ENCODE measurements around the gene LUC7L. TPM values are rescaled to one million over a fixed set of nuclear protein-coding genes. Genes with fewer than 3 reads are reported as not detected.

LUC7L gene
- total and polyA plus RNA-seq, 10 of the 15 experiments (the other 5 are each of a cell fraction or from before 2014, with no cell fraction given) = 2.3 to 59.6 (median 44.1) TPM

DNA sequence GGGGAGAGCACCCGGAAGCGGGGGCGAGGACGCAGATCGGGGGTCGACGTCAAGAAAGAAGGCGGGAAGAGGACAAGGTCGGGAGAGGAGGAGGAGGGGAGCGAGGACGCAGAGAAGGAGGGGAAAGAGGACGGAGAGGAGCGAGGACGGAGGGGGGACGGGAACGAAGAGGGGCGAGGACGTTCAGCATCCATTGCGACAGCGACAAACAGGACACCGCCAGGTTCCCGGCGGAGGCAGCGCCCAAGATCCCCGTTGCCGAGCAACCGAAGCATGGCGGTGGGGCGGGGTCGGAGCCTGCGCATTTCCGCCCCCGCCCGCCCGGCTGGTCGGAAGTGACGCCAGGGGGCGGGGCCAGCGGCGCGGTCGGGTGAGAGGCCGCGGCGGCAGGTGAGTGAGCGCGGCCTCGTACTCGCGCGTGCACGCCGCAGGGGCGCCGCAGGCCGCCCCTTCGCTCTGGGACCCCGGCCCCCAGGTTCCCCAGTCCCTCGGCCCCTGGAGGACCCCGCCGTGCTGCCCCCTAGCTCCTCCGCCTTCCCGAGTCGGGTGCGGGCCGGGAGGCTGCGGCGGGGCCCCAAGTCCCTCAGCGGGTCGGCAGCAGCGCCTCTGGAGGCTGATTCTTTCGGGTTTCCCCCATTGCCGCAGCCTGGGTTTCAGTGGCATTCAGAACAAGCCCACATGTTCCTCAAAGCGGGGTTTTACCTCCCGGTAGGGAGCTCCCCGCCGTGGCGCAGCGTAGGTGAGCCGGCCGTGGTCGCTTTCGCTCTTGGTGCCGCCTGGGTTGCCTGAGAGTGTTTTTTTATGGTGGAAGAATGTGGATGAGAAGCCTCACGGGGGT lies 5.4 kb upstream of the LUC7L start, which contains the start of gene FAM234A (continued):
- peak; percentile 47 for TF ChIP-seq SKIL (IDR thresholded peaks at IDR 0.05; ENCODE audit: low read depth, poor library complexity, severe bottlenecking)
- no peak for TF ChIP-seq YBX1 (IDR thresholded peaks at IDR 0.05)
- TF ChIP-seq, protein P1, sequence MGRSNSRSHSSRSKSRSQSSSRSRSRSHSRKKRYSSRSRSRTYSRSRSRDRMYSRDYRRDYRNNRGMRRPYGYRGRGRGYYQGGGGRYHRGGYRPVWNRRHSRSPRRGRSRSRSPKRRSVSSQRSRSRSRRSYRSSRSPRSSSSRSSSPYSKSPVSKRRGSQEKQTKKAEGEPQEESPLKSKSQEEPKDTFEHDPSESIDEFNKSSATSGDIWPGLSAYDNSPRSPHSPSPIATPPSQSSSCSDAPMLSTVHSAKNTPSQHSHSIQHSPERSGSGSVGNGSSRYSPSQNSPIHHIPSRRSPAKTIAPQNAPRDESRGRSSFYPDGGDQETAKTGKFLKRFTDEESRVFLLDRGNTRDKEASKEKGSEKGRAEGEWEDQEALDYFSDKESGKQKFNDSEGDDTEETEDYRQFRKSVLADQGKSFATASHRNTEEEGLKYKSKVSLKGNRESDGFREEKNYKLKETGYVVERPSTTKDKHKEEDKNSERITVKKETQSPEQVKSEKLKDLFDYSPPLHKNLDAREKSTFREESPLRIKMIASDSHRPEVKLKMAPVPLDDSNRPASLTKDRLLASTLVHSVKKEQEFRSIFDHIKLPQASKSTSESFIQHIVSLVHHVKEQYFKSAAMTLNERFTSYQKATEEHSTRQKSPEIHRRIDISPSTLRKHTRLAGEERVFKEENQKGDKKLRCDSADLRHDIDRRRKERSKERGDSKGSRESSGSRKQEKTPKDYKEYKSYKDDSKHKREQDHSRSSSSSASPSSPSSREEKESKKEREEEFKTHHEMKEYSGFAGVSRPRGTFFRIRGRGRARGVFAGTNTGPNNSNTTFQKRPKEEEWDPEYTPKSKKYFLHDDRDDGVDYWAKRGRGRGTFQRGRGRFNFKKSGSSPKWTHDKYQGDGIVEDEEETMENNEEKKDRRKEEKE (IDR thresholded peaks at IDR 0.05) = no peak
- no peak for TF ChIP-seq CEBPB (IDR thresholded peaks at IDR 0.05; ENCODE audit: borderline replicate concordance in 1 of 2, low read depth in 2 of 2, low read length in 2 of 2)
- TF ChIP-seq, protein P2, sequence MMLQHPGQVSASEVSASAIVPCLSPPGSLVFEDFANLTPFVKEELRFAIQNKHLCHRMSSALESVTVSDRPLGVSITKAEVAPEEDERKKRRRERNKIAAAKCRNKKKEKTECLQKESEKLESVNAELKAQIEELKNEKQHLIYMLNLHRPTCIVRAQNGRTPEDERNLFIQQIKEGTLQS (IDR thresholded peaks at IDR 0.05; ENCODE audit: borderline replicate concordance, extremely low read depth, low read depth, low read length) = no peak
- TF ChIP-seq CHD1 (IDR thresholded peaks at IDR 0.05; ENCODE audit: low read depth, low read length) = no peak
- TF ChIP-seq HDAC6 (IDR thresholded peaks at IDR 0.05; ENCODE audit: unreplicated experiment) = no peak
- TF ChIP-seq DPF2 (IDR thresholded peaks at IDR 0.05) = peak; percentile 96
- TF ChIP-seq NFYB (IDR thresholded peaks at IDR 0.05; ENCODE audit: insufficient read depth, low read depth, low read length) = no peak
- TF ChIP-seq SREBF2 (IDR thresholded peaks at IDR 0.05; ENCODE audit: low read length) = no peak
- no peak for TF ChIP-seq NR2C2 (IDR thresholded peaks at IDR 0.05; ENCODE audit: borderline replicate concordance, control insufficient read depth, insufficient read length, low read depth)
- TF ChIP-seq, protein P3, sequence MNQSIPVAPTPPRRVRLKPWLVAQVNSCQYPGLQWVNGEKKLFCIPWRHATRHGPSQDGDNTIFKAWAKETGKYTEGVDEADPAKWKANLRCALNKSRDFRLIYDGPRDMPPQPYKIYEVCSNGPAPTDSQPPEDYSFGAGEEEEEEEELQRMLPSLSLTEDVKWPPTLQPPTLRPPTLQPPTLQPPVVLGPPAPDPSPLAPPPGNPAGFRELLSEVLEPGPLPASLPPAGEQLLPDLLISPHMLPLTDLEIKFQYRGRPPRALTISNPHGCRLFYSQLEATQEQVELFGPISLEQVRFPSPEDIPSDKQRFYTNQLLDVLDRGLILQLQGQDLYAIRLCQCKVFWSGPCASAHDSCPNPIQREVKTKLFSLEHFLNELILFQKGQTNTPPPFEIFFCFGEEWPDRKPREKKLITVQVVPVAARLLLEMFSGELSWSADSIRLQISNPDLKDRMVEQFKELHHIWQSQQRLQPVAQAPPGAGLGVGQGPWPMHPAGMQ (IDR thresholded peaks at IDR 0.05; ENCODE audit: borderline replicate concordance) = no peak
- TF ChIP-seq CHD4 (IDR thresholded peaks at IDR 0.05) = no peak
- TF ChIP-seq NFXL1 (IDR thresholded peaks at IDR 0.05; ENCODE audit: borderline replicate concordance) = no peak
- peak; percentile 91 for TF ChIP-seq KLF5 (IDR thresholded peaks at IDR 0.05; ENCODE audit: partially characterized antibody)
- no peak for TF ChIP-seq SRF (IDR thresholded peaks at IDR 0.05; ENCODE audit: low read depth in 2 of 2, low read length in 2 of 2)
- TF ChIP-seq ZNF384 (IDR thresholded peaks at IDR 0.05; ENCODE audit: borderline replicate concordance, low read depth, low read length) = no peak
- no peak for TF ChIP-seq RFX5 (IDR thresholded peaks at IDR 0.05; ENCODE audit: low read depth, low read length)
- TF ChIP-seq SIN3A (IDR thresholded peaks at IDR 0.05; ENCODE audit: low read depth, low read length) = 0 out of 2 replicates have a peak, but pooled peaks have one; percentile 69
- TF ChIP-seq JUND (IDR thresholded peaks at IDR 0.05; ENCODE audit: low read depth, low read length) = no peak
- no peak; the same call in 1 of the 2 replicates for TF ChIP-seq HCFC1 (IDR thresholded peaks at IDR 0.05; ENCODE audit: low read length)
- TF ChIP-seq IRF4 (IDR thresholded peaks at IDR 0.05; ENCODE audit: low read depth, low read length) = no peak
- peak; percentile 38; the same call in 1 of the 2 replicates for TF ChIP-seq TAF1 (IDR thresholded peaks at IDR 0.05; ENCODE audit: borderline replicate concordance, low read depth, low read length)
- TF ChIP-seq PAX5 (IDR thresholded peaks at IDR 0.05; ENCODE audit: borderline replicate concordance, low read depth, low read length) = peak; percentile 86
- 0 out of 2 replicates have a peak, but pooled peaks have one; percentile 47 for TF ChIP-seq RBBP5 (conservative IDR thresholded peaks at IDR 0.05)
